Activated CD4-positive, CD25-positive, alpha-beta regulatory T cell treated with anti-CD3 and anti-CD28 coated beads, Interleukin-2, amount 50 U/mL, for 24 hours (primary cell): ENCODE results near the gene IQCK.
A peak's percentile ranks its signal among the peaks of the same experiment; 100 is the strongest.

Experiments
- ATAC-seq, 2 donors: fragments of 150-1000 bp; cut with Tn5 transposase; one replicate each; pipeline ENCODE4 v1.10.0; 2021; ENCODE audit warnings: mild to moderate bottlenecking in 1 of 2, moderate library complexity in 1 of 2

Gene IQCK

DNA sequence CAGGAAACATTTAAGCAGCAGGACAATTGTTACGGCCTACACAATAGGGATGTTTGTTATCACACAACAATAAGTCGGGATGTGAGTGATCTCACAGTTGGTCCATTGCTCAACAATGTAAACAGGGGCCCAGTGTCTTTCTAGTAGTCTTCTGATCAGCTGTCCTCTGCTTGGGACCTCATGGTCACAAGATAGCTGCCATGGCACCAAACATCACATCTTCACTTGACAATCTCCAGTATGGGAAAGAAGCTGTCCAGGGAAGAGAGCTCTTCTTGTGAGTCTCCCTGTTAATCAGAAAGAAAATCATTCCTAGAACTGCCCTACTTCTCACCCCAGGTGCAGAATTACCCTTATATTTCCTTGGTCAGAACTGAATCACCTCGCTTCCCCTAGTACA is 172.8 kb downstream of the IQCK start:
- no peak for ATAC-seq

DNA sequence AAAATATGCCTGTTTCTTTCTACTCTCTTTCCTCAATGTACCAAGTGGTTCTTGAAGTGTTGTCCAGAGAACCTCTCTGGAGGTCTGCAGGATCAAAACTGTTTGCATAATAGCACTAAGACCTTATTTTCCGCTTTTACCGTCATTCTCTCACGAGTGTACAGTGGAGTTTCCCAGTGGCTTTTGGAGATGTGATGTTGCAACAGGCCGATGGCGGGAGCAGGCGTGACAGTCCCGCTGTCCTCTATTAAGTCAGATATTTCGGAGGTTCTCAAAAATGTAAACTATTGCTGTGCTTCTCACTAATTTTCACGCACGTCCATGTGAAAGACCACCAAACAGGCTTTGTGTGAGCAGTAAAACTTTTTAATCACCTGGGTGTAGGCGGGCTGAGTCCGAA is 174.8 kb downstream of the IQCK start:
- no peak for ATAC-seq

DNA sequence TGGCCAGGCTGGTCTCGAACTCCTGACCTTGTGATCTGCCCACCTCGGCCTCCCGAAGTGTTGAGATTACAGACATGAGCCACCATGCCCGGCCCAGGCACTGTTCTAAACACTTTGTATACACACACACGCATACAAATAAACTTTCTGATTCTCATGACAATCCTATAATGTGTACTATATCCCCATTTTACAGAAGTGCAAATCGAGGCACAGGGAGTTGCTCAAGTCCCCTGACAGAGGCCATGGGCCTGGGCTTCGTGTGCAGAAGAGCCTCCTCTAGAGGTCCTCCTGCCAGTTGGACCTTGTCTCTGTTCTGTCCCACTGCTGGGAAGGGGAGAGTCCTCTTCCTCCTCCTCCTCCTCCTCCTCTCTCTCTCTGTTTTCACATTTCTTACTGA is 176.5 kb downstream of the IQCK start:
- ATAC-seq = no peak

DNA sequence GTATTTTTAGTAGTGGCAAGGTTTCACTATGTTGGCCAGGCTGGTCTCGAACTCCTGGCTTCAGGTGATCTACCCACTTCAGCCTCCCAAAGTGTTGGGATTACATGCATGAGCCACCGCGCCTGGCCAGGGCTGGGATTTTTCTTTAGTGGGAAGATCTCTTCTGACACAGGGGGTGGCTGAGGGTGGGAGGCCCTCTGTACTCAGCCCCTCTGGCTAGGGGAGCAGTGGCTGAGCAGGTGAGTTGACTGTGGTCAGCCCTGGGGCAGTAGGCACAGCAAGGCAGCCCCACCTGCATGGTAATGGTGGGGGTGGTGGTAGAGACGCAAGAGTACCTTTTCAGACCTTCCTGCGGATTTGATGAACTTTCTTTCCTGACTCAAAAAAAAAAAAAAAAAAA is 178.9 kb downstream of the IQCK start:
- ATAC-seq = no peak

DNA sequence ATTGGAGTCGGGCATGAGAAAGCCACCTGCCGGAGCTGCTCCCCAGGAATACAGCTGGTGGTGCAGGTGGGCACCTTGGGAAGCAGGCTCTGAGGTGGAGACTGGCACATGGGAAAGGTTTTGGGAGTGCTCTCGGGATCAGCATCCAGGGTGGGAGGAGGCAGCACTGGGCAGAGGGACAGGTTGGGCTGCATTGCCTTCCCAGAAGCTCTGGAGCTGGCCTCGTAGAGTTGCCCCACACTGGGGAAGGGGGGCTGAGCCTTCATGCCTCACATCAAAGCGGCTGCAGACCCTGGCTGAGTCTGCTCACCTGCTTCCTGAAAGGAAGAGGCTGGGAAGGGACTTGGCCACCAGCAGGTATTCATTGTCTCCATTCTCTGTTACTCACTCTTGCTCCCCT is 180.1 kb downstream of the IQCK start:
- no peak for ATAC-seq

DNA sequence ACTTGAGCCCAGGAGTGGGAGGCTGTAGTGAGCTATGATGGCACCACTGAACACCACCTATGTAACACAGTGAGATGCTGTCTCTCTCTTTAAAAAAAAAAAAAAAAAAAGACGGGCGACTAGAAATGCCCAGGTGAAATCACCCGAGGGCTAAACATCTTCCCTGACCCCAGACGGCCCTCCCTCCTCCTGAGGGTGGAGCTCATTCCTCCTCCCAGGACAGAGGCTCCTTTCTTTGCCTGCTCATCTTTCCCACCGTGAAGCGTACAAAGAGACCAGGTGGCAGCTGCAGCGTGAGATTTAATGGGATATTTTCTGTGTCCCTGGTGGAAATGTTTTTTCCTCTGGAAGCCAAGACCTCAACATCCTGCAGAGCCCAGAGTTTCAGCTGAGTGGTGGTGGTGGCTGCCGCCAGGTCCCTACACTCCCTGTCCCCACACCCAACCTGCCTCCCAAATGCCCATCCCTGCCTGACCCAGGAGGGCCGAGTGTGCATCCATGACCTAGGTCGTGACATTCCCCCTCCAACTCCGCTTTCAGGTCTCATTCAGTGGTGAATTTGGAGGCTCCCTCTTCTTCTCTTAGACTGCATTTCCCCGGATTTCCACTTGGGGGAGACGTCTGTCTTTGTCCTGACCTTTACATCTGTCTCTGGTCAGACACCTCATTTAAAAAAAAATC is 181.0 kb downstream of the IQCK start:
- peak; percentile 53 to 58 for ATAC-seq

DNA sequence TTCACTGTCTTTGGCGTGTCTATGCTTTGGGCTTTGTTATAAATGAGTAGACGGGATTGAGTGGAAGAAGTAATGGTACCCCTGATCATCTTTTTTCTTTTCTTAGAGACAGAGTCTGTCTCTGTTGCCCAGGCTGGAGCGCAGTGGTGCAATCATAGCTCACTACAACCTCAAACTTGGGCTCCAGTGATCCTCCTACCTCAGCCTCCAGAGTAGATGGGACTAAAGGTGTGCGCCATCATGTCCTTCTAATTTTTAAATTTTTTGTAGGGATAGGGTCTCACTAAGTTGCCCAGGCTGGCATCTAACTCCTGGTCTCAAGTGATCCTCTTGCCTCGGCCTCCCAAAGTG is 181.5 kb downstream of the IQCK start:
- ATAC-seq = no peak

DNA sequence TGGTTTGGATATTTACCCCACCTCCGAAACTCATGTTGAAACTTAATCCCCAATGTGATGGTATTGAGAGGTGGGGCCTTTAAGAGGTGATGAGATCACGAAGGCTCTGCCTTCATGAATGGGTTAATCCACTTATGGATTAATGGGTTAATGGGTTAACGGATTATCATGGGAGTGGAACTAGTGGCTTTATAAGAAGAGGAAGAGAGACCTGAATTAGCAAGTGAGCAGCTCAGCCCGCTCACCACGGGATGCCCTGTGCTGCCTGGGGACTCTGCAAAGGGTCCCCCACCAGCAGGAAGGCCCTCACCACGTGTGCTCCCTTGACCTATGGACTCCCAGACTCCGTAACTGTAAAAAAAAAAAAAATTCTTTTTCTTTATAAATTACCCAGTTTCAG is 183.1 kb downstream of the IQCK start:
- no peak for ATAC-seq

DNA sequence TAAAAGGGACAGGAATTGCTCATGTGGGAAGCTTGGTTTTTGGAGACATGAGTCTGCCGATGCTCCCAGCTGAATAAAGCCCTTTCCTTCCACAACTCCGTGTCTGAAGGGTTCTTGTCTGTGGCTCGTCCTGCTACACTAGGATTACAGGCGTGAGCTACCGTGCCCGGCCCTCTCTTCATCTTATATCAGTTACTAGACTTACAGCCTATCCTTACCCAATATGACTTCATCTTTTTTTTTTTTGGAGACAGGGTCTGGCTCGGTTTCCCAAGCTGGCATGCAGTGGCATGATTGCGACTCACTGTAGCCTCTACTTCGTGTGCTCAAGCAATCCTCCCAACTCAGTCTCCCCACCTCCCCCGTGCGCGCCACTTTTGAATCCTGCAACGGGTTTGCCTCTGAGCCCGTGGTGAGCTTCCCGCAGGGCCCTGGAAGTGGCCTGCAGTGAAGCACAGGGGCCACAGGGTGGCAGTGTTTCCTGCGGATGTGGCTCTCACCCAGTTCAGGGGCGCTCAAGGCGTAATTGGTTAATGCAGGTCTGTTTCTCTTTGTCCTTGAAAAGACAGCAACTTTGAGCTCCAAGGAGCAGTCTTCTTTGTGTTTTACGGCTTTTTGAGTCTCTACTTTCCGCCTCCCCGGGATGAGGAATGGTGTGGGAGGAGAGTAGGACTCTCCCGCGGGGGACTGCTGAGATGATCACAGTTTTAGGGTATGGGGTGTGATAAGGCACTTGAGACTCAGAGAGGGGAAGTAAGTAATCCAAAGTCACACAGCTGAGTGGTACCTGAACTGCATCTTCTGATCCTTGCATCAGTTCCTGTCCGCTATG is 189.3 kb downstream of the IQCK start:
- ATAC-seq = peak; percentile 74 to 85
